Loucy (cell line): Measurements from ENCODE around the gene VILL.

Experiments used
- H2AFZ ChIP-seq: fragments of 200-600 bp; sonication (generic); 2 replicates; pipeline ENCODE4 v1.6.0; 2016; ENCODE audit warnings: antibody characterized with exemption, mild to moderate bottlenecking, low read length, moderate library complexity
- H3F3A ChIP-seq: fragments of 200-600 bp; 2 replicates; pipeline ENCODE4 v1.6.0; 2016; ENCODE audit warnings: antibody characterized with exemption, low read depth, mild to moderate bottlenecking
- H3K27me3 ChIP-seq: fragments of 200-600 bp; sonication (generic); 2 replicates; pipeline ENCODE4 v1.6.1; 2014; ENCODE audit warnings: low read length, mild to moderate bottlenecking; ENCODE audit not compliant: insufficient read depth, poor library complexity, severe bottlenecking
- H3K36me3 ChIP-seq: fragments of 200-600 bp; sonication (generic); 2 replicates; pipeline ENCODE4 v1.6.1; 2016; ENCODE audit warnings: low read length; ENCODE audit not compliant: insufficient read depth
- H3K4me1 ChIP-seq: fragments of 200-600 bp; sonication (generic); 2 replicates; pipeline ENCODE4 v1.5.1; 2014; ENCODE audit warnings: low read length, mild to moderate bottlenecking; ENCODE audit not compliant: insufficient read depth, poor library complexity, severe bottlenecking
- H3K4me2 ChIP-seq: fragments of 200-600 bp; sonication (generic); 2 replicates; pipeline ENCODE4 v1.6.0; 2014; ENCODE audit warnings: antibody characterized with exemption, low read length, low read depth, mild to moderate bottlenecking; ENCODE audit not compliant: poor library complexity, severe bottlenecking
- H3K4me3 ChIP-seq: fragments of 200-600 bp; sonication (generic); 2 replicates; pipeline ENCODE4 v1.5.1; 2014; ENCODE audit warnings: low read length, mild to moderate bottlenecking, mixed read lengths; ENCODE audit not compliant: poor library complexity, severe bottlenecking
- H3K79me2 ChIP-seq: fragments of 200-600 bp; sonication (generic); 2 replicates; pipeline ENCODE4 v1.6.1; 2014; ENCODE audit warnings: low read length; ENCODE audit not compliant: insufficient read depth
- H3K9ac ChIP-seq: fragments of 200-600 bp; sonication (generic); 2 replicates; pipeline ENCODE4 v1.6.0; 2014; ENCODE audit warnings: mild to moderate bottlenecking, low read depth, low read length, moderate library complexity; ENCODE audit not compliant: poor library complexity, severe bottlenecking
- H3K9me2 ChIP-seq: fragments of 200-600 bp; sonication (generic); replicated peaks from 2 replicates; pipeline ENCODE4 v1.6.1; 2016; ENCODE audit warnings: low read depth, low read length, mixed read lengths
- H3K9me3 ChIP-seq: fragments of 200-600 bp; sonication (generic); 2 replicates; pipeline ENCODE4 v1.6.1; 2014; ENCODE audit warnings: mild to moderate bottlenecking, antibody characterized with exemption, low read length, low read depth; ENCODE audit not compliant: insufficient read depth
- H4K20me1 ChIP-seq: fragments of 200-600 bp; sonication (generic); 2 replicates; pipeline ENCODE4 v1.6.0; 2014; ENCODE audit warnings: antibody characterized with exemption, low read length, mild to moderate bottlenecking; ENCODE audit not compliant: insufficient read depth, poor library complexity, severe bottlenecking
- EZH2phosphoT487 ChIP-seq: fragments of 200-600 bp; IDR thresholded peaks from 2 replicates; pipeline ENCODE4 v1.6.1; 2018; ENCODE audit warnings: antibody characterized with exemption, mild to moderate bottlenecking, moderate library complexity, borderline replicate concordance
- TF ChIP-seq, protein P1 (sequence below): fragments of 200-600 bp; sonication (generic); conservative IDR thresholded peaks from 2 replicates; pipeline ENCODE4 v1.5.1; 2014; ENCODE audit warnings: mild to moderate bottlenecking, antibody characterized with exemption, low read length

VILL gene

DNA sequence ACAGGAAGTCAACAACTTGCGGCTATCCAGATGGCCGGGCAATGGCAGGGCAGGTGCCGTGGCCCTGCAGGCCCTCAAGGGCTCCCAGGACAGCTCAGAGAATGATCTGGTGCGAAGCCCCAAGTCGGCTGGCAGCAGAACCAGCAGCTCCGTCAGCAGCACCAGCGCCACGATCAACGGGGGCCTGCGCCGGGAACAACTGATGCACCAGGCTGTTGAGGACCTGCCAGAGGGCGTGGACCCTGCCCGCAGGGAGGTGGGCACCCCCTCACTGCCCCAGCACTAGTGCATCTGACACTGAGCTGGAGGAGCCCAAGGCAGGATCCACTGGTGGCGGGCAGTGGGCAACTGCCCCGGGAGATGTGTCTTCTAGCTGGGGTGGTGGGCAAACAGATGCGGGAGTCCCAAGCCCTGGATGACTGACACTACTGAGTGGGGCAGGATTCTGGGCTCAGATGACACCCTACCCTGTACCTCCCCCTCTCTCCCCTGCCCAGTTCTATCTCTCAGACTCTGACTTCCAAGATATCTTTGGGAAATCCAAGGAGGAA is 15.9 kb downstream of the VILL start:
- peaks cover 14% of the 10 kb centered on the region; the same call in 1 of the 2 replicates for H3K36me3 ChIP-seq
- no peaks in the 10 kb centered on the region for H4K20me1 ChIP-seq

DNA sequence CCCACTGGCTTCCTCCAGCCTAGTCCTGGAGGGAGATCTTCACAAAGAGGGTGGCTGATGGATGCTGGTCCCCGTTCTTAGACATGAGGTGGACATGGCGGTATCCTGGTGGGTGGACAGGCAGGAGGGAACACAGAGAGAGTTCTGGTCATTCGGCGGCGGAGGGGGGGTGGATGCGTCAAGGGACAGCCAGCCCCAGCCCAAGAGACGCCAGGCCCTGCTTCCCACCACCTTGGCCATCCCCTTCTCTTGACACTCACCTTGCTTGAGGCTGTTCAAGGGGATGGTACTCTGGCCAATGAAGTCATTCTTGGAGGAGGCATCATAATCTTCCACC is 17.1 kb downstream of the VILL start:
- TF ChIP-seq, protein P1, sequence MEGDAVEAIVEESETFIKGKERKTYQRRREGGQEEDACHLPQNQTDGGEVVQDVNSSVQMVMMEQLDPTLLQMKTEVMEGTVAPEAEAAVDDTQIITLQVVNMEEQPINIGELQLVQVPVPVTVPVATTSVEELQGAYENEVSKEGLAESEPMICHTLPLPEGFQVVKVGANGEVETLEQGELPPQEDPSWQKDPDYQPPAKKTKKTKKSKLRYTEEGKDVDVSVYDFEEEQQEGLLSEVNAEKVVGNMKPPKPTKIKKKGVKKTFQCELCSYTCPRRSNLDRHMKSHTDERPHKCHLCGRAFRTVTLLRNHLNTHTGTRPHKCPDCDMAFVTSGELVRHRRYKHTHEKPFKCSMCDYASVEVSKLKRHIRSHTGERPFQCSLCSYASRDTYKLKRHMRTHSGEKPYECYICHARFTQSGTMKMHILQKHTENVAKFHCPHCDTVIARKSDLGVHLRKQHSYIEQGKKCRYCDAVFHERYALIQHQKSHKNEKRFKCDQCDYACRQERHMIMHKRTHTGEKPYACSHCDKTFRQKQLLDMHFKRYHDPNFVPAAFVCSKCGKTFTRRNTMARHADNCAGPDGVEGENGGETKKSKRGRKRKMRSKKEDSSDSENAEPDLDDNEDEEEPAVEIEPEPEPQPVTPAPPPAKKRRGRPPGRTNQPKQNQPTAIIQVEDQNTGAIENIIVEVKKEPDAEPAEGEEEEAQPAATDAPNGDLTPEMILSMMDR: no peak
- no peak for TF ChIP-seq EZH2phosphoT487
- no peaks in the 10 kb centered on the region for H3K79me2 ChIP-seq
- peaks cover 7% of the 10 kb centered on the region; the same call in 1 of the 2 replicates for H3K36me3 ChIP-seq
- H2AFZ ChIP-seq: no peak overlapping the region
- H3K9me2 ChIP-seq: no peaks in the 10 kb centered on the region
- no peak overlapping the region for H3K4me3 ChIP-seq
- H3K9ac ChIP-seq: no peak overlapping the region
- no peaks in the 10 kb centered on the region for H3K9me3 ChIP-seq
- H3F3A ChIP-seq: no peaks in the 10 kb centered on the region
- H4K20me1 ChIP-seq: no peaks in the 10 kb centered on the region
- H3K27me3 ChIP-seq: no peaks in the 10 kb centered on the region
- no peaks in the 10 kb centered on the region for H3K4me1 ChIP-seq
- H3K4me2 ChIP-seq: no peak overlapping the region

More for the DNA sequence above, 15.9 kb downstream of the VILL start:
- no peaks in the 10 kb centered on the region for H3K27me3 ChIP-seq
- H3K4me2 ChIP-seq: no peak overlapping the region
- no peaks in the 10 kb centered on the region for H3K79me2 ChIP-seq
- H3K9me2 ChIP-seq: no peaks in the 10 kb centered on the region
- no peaks in the 10 kb centered on the region for H3F3A ChIP-seq
- TF ChIP-seq EZH2phosphoT487: no peak
- TF ChIP-seq, protein P1: no peak
- H3K9me3 ChIP-seq: no peaks in the 10 kb centered on the region
- no peak overlapping the region for H2AFZ ChIP-seq
- H3K4me3 ChIP-seq: no peak overlapping the region
- no peaks in the 10 kb centered on the region for H3K4me1 ChIP-seq
- H3K9ac ChIP-seq: no peak overlapping the region

DNA sequence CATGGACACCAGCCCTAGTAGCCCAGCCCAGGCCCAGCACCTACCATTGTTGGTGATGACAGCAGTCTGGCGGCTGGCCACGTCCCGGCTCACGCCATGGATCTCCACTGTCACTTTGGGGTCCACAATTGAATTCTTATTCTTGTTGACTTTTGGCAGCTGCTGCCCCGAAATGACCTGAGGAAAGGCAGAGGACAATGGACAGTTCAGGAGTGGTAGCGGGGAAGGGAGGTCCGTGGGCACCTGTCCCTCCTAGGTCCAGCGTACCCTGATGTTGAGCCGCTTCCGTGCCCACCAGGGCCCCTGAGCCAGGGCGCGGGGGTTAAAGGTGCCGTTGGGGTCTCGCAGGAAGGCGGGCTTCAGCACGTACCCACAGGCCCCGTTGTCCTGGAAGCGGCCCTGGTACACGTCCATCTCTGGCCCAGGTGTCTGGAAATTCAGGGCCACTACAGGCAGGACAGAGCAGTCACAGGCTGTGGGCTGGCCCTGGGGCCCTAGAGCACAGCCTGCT is 17.7 kb downstream of the VILL start:
- Histone ChIP-seq H3K9ac (no peak overlapping the region), H3K4me3 (no peak overlapping the region), H3K9me3 (no peaks in the 10 kb centered on the region), H3K4me1 (no peaks in the 10 kb centered on the region), H4K20me1 (no peaks in the 10 kb centered on the region), H3K79me2 (no peaks in the 10 kb centered on the region), H3K36me3 (peaks cover 7% of the 10 kb centered on the region; the same call in 1 of the 2 replicates), H3K27me3 (no peaks in the 10 kb centered on the region), H3K9me2 (no peaks in the 10 kb centered on the region), H2AFZ (no peak overlapping the region), H3F3A (no peaks in the 10 kb centered on the region), H3K4me2 (no peak overlapping the region)
- no peak for TF ChIP-seq EZH2phosphoT487
- TF ChIP-seq, protein P1: no peak
